Body of pancreas (tissue), 4 donors: Measurements from ENCODE around the gene TRMT61B. TPM values are rescaled to one million over a fixed set of nuclear protein-coding genes. Genes with fewer than 3 reads are reported as not detected.

ENCODE experiments used
- ATAC-seq: fragments of 150-250 bp; one replicate; pipeline ENCODE4 v1.9.1; 2016
- DNase-seq, 4 donors: peaks; one replicate each; pipeline ENCODE4 v3.0.0-alpha.2; 2019
- H3K27ac ChIP-seq, 4 donors: fragments of 200-600 bp; sonication (generic); 1 replicate in 3 of 4; 2 replicates in 1 of 4; pipeline versions ENCODE4 v1.5.1 to v1.6.1; 2016 to 2019; ENCODE audit warnings: mild to moderate bottlenecking in 1 of 4, mixed read lengths in 1 of 4, moderate library complexity in 1 of 4
- H3K27me3 ChIP-seq, 2 donors: fragments of 200-600 bp; sonication (generic); one replicate each; pipeline ENCODE4 v1.6.0; 2016; ENCODE audit warnings: mild to moderate bottlenecking in 1 of 2
- H3K36me3 ChIP-seq, 2 donors: fragments of 200-600 bp; sonication (generic); replicated peaks in 1 of 2; 2 replicates each; pipeline ENCODE4 v1.5.1; 2016; ENCODE audit warnings: low read depth in 2 of 2; ENCODE audit not compliant: insufficient read depth in 1 of 2
- H3K4me1 ChIP-seq: fragments of 200-600 bp; sonication (generic); one replicate; pipeline ENCODE4 v1.6.0; 2016
- H3K4me3 ChIP-seq, 2 donors: fragments of 200-600 bp; sonication (generic); 1 replicate in 1 of 2; 2 replicates in 1 of 2; pipeline ENCODE4 v1.5.1; 2016 to 2019
- H3K9me3 ChIP-seq, 3 donors: fragments of 200-600 bp; sonication (generic); 1 replicate in 2 of 3; 2 replicates in 1 of 3; pipeline ENCODE4 v1.5.1; 2016
- CTCF ChIP-seq, 7 experiments: fragments of 450-650 bp in 4 of 7; fragments of 200-600 bp in 3 of 7; sonication (generic) in 3 of 7; IDR thresholded peaks; one replicate each; pipeline ENCODE4 v1.5.1; 2016 to 2019; ENCODE audit warnings: antibody characterized with exemption in 7 of 7
- POLR2A ChIP-seq, 3 donors: fragments of 450-650 bp; IDR thresholded peaks; one replicate each; pipeline ENCODE4 v1.6.1; 2016; ENCODE audit warnings: antibody characterized with exemption in 3 of 3, mild to moderate bottlenecking in 2 of 3
- WGBS, 2 donors: methylation state at CpG; one replicate each; pipeline ENCODE4 v1.1.5; 2017; 5-methylcytosine and 5-hydroxymethylcytosine counted together
- intact Hi-C: fragments of 100-400 bp; cut with DNase I; formaldehyde crosslinking; loops from one replicate; pipeline ENCODE4 v1.15.1; 2023
- total RNA-seq, 2 donors: library from RNA; depleted of rRNA; stranded (reverse); fragments of >200 nt; gene quantifications; one replicate each; pipeline ENCODE4 v1.1.0, GENCODE V29; 2016

The TRMT61B gene
- total RNA-seq, 2 donors from 2014 or later: 9.9 to 15.8 TPM

DNA sequence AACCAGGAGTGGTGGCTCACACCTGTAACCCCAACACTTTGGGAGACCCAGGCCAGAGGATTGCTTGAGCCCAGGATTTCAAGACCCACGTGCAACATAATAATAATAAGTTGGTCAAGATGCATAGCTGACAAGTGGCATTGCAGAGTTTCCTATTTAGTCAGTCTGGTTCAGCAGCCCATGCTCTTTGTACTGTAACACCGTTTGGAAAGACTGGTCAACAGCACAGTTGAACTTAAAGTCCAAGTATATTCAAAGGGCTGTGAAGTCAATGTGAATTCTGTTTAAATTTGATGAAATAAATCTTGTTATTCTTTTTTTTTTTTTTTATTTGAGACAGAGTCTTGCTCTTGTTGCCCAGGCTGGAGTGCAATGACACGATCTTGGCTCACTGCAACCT lies 1.5 kb upstream of the TRMT61B start:
- ATAC-seq: no peak

DNA sequence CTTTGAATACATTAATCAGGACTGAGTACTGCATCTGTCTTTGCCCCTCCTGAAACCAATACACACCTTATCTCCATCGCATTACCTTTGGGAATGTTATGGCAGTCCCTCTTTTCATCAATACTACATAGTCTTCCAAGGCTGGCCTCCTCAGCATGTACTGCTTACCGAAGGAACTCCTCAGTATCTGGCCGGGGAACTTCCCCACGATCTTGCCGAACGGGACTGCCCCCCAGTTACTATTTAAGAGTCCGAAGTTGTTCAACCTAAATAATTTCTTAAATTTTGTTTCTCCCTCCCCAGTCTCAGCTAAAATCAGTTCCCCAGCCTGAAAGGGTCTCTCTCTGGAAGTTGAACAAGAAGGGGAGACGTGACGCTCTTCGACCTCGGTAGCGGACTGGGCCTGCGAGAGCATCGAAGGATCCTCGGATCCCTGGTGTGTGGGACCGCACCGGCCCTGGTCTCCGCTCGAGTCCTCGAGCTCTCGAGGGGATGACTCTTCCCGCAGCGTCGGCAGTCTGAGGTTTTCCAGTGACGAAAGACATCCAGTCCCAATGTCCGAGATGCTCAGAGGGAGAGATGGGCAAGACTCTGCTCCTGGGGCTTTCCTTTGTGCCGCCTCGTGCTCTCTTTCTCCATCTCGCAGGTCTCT lies 489 bp downstream of the TRMT61B start:
- 0% methylated on average over 25 to 29 of the region's 29 CpGs for WGBS, 2 donors
- Histone ChIP-seq H3K4me3 (peak overlapping the region; percentile 67 to 95), H3K27ac (peak overlapping the region; percentile 68 to 91 (median 77)), H3K27me3 (no peaks in the 10 kb centered on the region), H3K36me3 (no peaks in the 10 kb centered on the region), H3K4me1 (peaks cover 32% of the 10 kb centered on the region), H3K9me3 (no peaks in the 10 kb centered on the region)
- DNase-seq: peak in 2 of 4 donors; percentile 11 to 13
- intact Hi-C loops: no loop called here
- peak; percentile 25 for ATAC-seq
- TF ChIP-seq CTCF (IDR thresholded peaks at IDR 0.05): no peak
- TF ChIP-seq POLR2A (IDR thresholded peaks at IDR 0.05): no peak

More for the DNA sequence above, 1.5 kb upstream of the TRMT61B start:
- Histone ChIP-seq H3K36me3 (no peaks in the 10 kb centered on the region), H3K27ac (no peak overlapping the region), H3K4me1 (peaks cover 32% of the 10 kb centered on the region), H3K4me3 (no peak overlapping the region), H3K27me3 (no peaks in the 10 kb centered on the region), H3K9me3 (no peaks in the 10 kb centered on the region)
- no peak for TF ChIP-seq CTCF (IDR thresholded peaks at IDR 0.05)
- no peak for TF ChIP-seq POLR2A (IDR thresholded peaks at IDR 0.05)
- no peak for DNase-seq
- 76 to 80% methylated on average over 3 of the region's 3 CpGs for WGBS, 2 donors
- intact Hi-C loops: no loop called here

DNA sequence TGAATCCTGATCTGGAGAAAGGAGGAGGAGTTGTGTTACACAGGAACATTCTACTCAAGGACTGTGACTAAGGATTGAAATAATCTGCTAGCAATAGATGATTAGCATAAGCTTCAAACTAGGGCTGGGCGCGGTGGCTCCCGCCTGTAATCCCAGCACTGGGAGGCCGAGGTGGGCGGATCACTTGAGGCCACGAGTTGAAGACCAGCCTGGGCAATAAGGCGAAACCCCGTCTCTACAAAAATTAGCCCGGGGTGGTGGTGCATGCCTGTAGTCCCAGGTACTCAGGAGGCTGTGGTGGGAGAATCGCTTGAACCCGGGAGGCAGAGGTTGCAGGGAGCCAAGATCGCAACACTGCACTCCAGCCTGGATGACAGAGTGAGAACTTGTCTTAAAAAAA lies 1.5 kb downstream of the TRMT61B start:
- no peak overlapping the region for H3K4me3 ChIP-seq
- ATAC-seq (no peak), DNase-seq (no peak)
- TF ChIP-seq CTCF (IDR thresholded peaks at IDR 0.05) (no peak), POLR2A (IDR thresholded peaks at IDR 0.05) (no peak)
- H3K9me3 ChIP-seq: no peaks in the 10 kb centered on the region
- no peaks in the 10 kb centered on the region for H3K36me3 ChIP-seq
- peaks cover 32% of the 10 kb centered on the region for H3K4me1 ChIP-seq
- H3K27me3 ChIP-seq: no peaks in the 10 kb centered on the region
- intact Hi-C loops: no loop called here
- H3K27ac ChIP-seq: no peak overlapping the region
- 73 to 81% methylated on average over 12 of the region's 12 CpGs for WGBS, 2 donors

- intact Hi-C loops: no loop called here
- no peak overlapping the region for H3K27ac ChIP-seq
- DNase-seq: no peak
- peaks cover 0 to 4% of the 10 kb centered on the region in 2 donors for H3K36me3 ChIP-seq
- no peaks in the 10 kb centered on the region for H3K9me3 ChIP-seq
- no peaks in the 10 kb centered on the region for H3K27me3 ChIP-seq
- H3K4me3 ChIP-seq: no peak overlapping the region
- no peak for ATAC-seq
- TF ChIP-seq CTCF (IDR thresholded peaks at IDR 0.05): no peak
- no peak for TF ChIP-seq POLR2A (IDR thresholded peaks at IDR 0.05)
- H3K4me1 ChIP-seq: no peaks in the 10 kb centered on the region
Measured at GRCh38 chr2:28855977-28856376, 14.1 kb downstream of the TRMT61B start.

- H3K9me3 ChIP-seq: no peaks in the 10 kb centered on the region
- intact Hi-C loops: no loop called here
- WGBS, 2 donors: 91 to 93% methylated on average over 1 of the region's 1 CpG
- H3K4me3 ChIP-seq: no peak overlapping the region
- no peaks in the 10 kb centered on the region for H3K27me3 ChIP-seq
- H3K27ac ChIP-seq: no peak overlapping the region
- no peaks in the 10 kb centered on the region for H3K4me1 ChIP-seq
- TF ChIP-seq POLR2A (IDR thresholded peaks at IDR 0.05): no peak
- TF ChIP-seq CTCF (IDR thresholded peaks at IDR 0.05): no peak
- H3K36me3 ChIP-seq: no peaks in the 10 kb centered on the region
- DNase-seq (no peak), ATAC-seq (no peak)
Measured at GRCh38 chr2:28855193-28855592, 14.9 kb downstream of the TRMT61B start.
